Tibial artery (tissue), 4 donors: Measurements from ENCODE around the gene GRSF1.
A peak's percentile ranks its signal among the peaks of the same experiment; 100 is the strongest.

Experiments
- DNase-seq, 2 donors: peaks; one replicate each; pipeline ENCODE4 v3.0.0-alpha.2; 2019
- H3K27ac ChIP-seq, 2 donors: fragments of 200-600 bp; sonication (generic) in 1 of 2; 1 replicate in 1 of 2; 2 replicates in 1 of 2; pipeline ENCODE4 v1.5.1; 2018 to 2019; ENCODE audit warnings: mild to moderate bottlenecking in 1 of 2
- H3K27me3 ChIP-seq, 2 donors: fragments of 200-600 bp; sonication (generic) in 1 of 2; one replicate each; pipeline versions ENCODE4 v1.5.1 to v1.6.0; 2016 to 2019
- H3K36me3 ChIP-seq, 3 donors: fragments of 200-600 bp; sonication (generic) in 2 of 3; one replicate each; pipeline ENCODE4 v1.5.1; 2016 to 2019; ENCODE audit warnings: mild to moderate bottlenecking in 2 of 3
- H3K4me1 ChIP-seq, 4 donors: fragments of 200-600 bp; sonication (generic) in 2 of 4; 1 replicate in 3 of 4; 2 replicates in 1 of 4; pipeline ENCODE4 v1.5.1; 2016 to 2019
- H3K4me3 ChIP-seq, 2 donors: fragments of 200-600 bp; sonication (generic) in 1 of 2; 1 replicate in 1 of 2; 2 replicates in 1 of 2; pipeline ENCODE4 v1.5.1; 2018 to 2019; ENCODE audit warnings: mild to moderate bottlenecking in 2 of 2
- H3K9me3 ChIP-seq, 3 donors: fragments of 200-600 bp; sonication (generic) in 1 of 3; one replicate each; pipeline ENCODE4 v1.5.1; 2016 to 2019
- CTCF ChIP-seq, 2 experiments: fragments of 200-600 bp in 1 of 2; fragments of 450-650 bp in 1 of 2; IDR thresholded peaks; one replicate each; pipeline ENCODE4 v1.5.1; 2017 to 2019; ENCODE audit warnings: antibody characterized with exemption in 2 of 2, mild to moderate bottlenecking in 1 of 2, moderate library complexity in 1 of 2
- intact Hi-C: fragments of 100-400 bp; cut with DNase I; formaldehyde crosslinking; loops from one replicate; pipeline ENCODE4 v1.15.0; 2023; ENCODE audit warnings: low total_unique reads

GRSF1 gene

GRCh38 chr4:70793626-70794025 is 46.1 kb downstream of the GRSF1 start:
- H3K4me3 ChIP-seq: no peak overlapping the region
- DNase-seq: no peak
- TF ChIP-seq CTCF (IDR thresholded peaks at IDR 0.05): no peak

GRCh38 chr4:70788733-70789132 is 51.0 kb downstream of the GRSF1 start:
- Histone ChIP-seq H3K4me1 (no peaks in the 10 kb centered on the region), H3K27ac (no peak overlapping the region), H3K27me3 (no peaks in the 10 kb centered on the region), H3K9me3 (no peaks in the 10 kb centered on the region), H3K4me3 (no peak overlapping the region), H3K36me3 (peaks cover 44 to 80% (median 67%) of the 10 kb centered on the region in 3 donors)
- intact Hi-C loops: no loop called here
- TF ChIP-seq CTCF (IDR thresholded peaks at IDR 0.05): no peak
- DNase-seq: no peak

More at GRCh38 chr4:70793626-70794025, 46.1 kb downstream of the GRSF1 start:
- Histone ChIP-seq H3K9me3 (no peaks in the 10 kb centered on the region), H3K27me3 (no peaks in the 10 kb centered on the region), H3K4me1 (no peaks in the 10 kb centered on the region), H3K36me3 (peaks cover 52 to 87% (median 61%) of the 10 kb centered on the region in 3 donors), H3K27ac (no peak overlapping the region)
- intact Hi-C loops: no loop called here

- no peak overlapping the region for H3K4me3 ChIP-seq
- DNase-seq: no peak
- H3K27ac ChIP-seq: no peak overlapping the region
- intact Hi-C loops: no loop called here
- H3K27me3 ChIP-seq: no peaks in the 10 kb centered on the region
- peaks cover 52 to 80% (median 75%) of the 10 kb centered on the region in 3 donors for H3K36me3 ChIP-seq
- H3K4me1 ChIP-seq: no peaks in the 10 kb centered on the region
- H3K9me3 ChIP-seq: no peaks in the 10 kb centered on the region
- TF ChIP-seq CTCF (IDR thresholded peaks at IDR 0.05): no peak
These were observed 52.2 kb downstream of the GRSF1 start for GRCh38 chr4:70787496-70787895.

- intact Hi-C loops: no loop called here
- no peak for DNase-seq
- no peaks in the 10 kb centered on the region for H3K27me3 ChIP-seq
- no peaks in the 10 kb centered on the region for H3K4me1 ChIP-seq
- peaks cover 52 to 78% (median 57%) of the 10 kb centered on the region in 3 donors for H3K36me3 ChIP-seq
- H3K4me3 ChIP-seq: no peak overlapping the region
- no peak for TF ChIP-seq CTCF (IDR thresholded peaks at IDR 0.05)
- no peaks in the 10 kb centered on the region for H3K9me3 ChIP-seq
- no peak overlapping the region for H3K27ac ChIP-seq
These were observed 56.6 kb downstream of the GRSF1 start for GRCh38 chr4:70783096-70783495.

GRCh38 chr4:70778888-70779422 is 60.7 kb downstream of the GRSF1 start:
- H3K9me3 ChIP-seq: no peaks in the 10 kb centered on the region

More at GRCh38 chr4:70778888-70779422, 60.7 kb downstream of the GRSF1 start:
- Histone ChIP-seq H3K4me1 (no peaks in the 10 kb centered on the region), H3K27ac (peak overlapping the region in 1 of 2 donors; percentile 12), H3K4me3 (no peak overlapping the region), H3K36me3 (peaks cover 48 to 67% (median 64%) of the 10 kb centered on the region in 3 donors), H3K27me3 (no peaks in the 10 kb centered on the region)
- TF ChIP-seq CTCF (IDR thresholded peaks at IDR 0.05): no peak
- DNase-seq: no peak
- intact Hi-C loops: no loop called here
